ENCODE measurements around the gene KMT2D.

Gene KMT2D

GRCh38 chr12:49019443-49020324 lies 40.9 kb downstream of the KMT2D start:
- DNase-seq (ENCODE audit: low read depth in 3 of 3) = no peak

- DNase-seq (ENCODE audit: low read depth in 3 of 3) = no peak
These were observed 41.5 kb downstream of the KMT2D start for GRCh38 chr12:49019120-49019430.

GRCh38 chr12:49018261-49019119 lies 42.1 kb downstream of the KMT2D start, which contains the start of gene PRKAG1:
TSS of gene PRKAG1 (minus strand) at chr12:49018776. CDS start at chr12:49018740, 36 bp downstream.
- DNase-seq (ENCODE audit: low read depth in 3 of 3) = peak; percentile 85 to 93 (median 89)

GRCh38 chr12:49017891-49018260 lies 42.7 kb downstream of the KMT2D start:
- no peak for DNase-seq (ENCODE audit: low read depth in 3 of 3)

- DNase-seq (ENCODE audit: low read depth in 3 of 3) = no peak
These were observed 45.4 kb downstream of the KMT2D start for GRCh38 chr12:49015196-49015595.

GRCh38 chr12:49014547-49014946 lies 46.0 kb downstream of the KMT2D start:
- no peak for DNase-seq (ENCODE audit: low read depth in 3 of 3)

- no peak for DNase-seq (ENCODE audit: low read depth in 3 of 3)
These were observed 47.2 kb downstream of the KMT2D start for GRCh38 chr12:49013428-49013827.

- no peak for DNase-seq (ENCODE audit: low read depth in 3 of 3)
These were observed 47.9 kb downstream of the KMT2D start for GRCh38 chr12:49012739-49013138.
